Stimulated activated naive CD4-positive, alpha-beta T cell (primary cell): ENCODE results near the gene UQCRQ.

Source experiments
- DNase-seq, 6 experiments: peaks; one replicate each; lab custom pipeline; 2025; lab: John Stamatoyannopoulos, UW

Gene UQCRQ

GRCh38 chr5:132915681-132916080 lies 49.2 kb downstream of the UQCRQ start:
- no peak for DNase-seq

GRCh38 chr5:132916086-132916485 lies 49.6 kb downstream of the UQCRQ start:
- DNase-seq, result no peak
